ENCODE results near the gene ITGA5.

GRCh38 chr12:54431911-54432814 lies 13.1 kb upstream of the ITGA5 start:
- TF ChIP-seq, protein P1, sequence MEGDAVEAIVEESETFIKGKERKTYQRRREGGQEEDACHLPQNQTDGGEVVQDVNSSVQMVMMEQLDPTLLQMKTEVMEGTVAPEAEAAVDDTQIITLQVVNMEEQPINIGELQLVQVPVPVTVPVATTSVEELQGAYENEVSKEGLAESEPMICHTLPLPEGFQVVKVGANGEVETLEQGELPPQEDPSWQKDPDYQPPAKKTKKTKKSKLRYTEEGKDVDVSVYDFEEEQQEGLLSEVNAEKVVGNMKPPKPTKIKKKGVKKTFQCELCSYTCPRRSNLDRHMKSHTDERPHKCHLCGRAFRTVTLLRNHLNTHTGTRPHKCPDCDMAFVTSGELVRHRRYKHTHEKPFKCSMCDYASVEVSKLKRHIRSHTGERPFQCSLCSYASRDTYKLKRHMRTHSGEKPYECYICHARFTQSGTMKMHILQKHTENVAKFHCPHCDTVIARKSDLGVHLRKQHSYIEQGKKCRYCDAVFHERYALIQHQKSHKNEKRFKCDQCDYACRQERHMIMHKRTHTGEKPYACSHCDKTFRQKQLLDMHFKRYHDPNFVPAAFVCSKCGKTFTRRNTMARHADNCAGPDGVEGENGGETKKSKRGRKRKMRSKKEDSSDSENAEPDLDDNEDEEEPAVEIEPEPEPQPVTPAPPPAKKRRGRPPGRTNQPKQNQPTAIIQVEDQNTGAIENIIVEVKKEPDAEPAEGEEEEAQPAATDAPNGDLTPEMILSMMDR (IDR thresholded peaks at IDR 0.05; ENCODE audit: low read depth, low read length, poor library complexity, severe bottlenecking) = no peak
- no peak for TF ChIP-seq EZH2phosphoT487 (IDR thresholded peaks at IDR 0.05; ENCODE audit: borderline replicate concordance, low read length)
